Pons (tissue), 1 donor: ENCODE results near the gene TNNT2.

Experiments used
- DNase-seq: peaks from one replicate; pipeline ENCODE4 v3.0.0-alpha.2; 2016; ENCODE audit warnings: low spot score

The TNNT2 gene

DNA sequence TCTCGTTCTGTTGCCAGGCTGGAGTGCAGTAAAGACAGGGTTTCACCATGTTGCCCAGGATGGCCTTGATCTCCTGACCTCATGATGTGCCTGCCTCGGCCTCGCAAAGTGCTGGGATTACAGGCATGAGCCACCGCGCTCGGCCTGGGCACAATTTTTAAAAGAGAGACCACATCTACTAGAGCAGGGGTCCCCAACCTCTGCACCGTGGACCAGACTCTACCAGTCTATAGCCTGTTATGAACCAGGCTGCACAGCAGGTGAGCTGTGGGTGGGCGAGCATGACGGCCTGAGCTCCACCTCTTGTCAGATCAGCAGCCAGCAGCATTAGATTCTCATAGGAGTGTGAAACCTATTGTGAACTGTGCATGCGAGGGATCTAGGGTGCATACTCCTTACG lies 20.8 kb downstream of the TNNT2 start:
- DNase-seq, result no peak

DNA sequence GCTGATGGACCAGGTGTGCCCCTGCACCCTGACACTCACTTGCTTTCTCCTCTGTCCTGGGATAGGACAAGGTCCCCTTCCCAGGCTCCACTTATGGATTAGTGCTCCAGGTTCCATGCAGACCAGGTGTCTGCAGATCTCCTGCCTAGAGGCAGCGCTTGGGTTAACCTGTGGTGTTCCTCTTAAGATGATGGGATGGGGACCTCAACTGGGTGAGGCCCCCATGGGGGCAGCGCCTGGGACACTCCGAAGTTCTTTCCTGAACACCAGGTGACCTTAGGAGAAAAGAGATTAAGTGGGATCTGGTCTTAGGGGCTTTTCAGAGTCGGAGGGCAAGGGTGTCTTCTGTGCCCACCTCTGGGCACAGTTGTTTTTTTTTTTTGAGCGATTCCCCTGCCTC lies 21.2 kb downstream of the TNNT2 start:
- no peak for DNase-seq

- DNase-seq, result no peak
Measured at GRCh38 chr1:201355471-201355870, 22.0 kb downstream of the TNNT2 start.

GRCh38 chr1:201354901-201355295 lies 22.6 kb downstream of the TNNT2 start:
- DNase-seq, result no peak

- no peak for DNase-seq
Measured at GRCh38 chr1:201354151-201354900, 23.2 kb downstream of the TNNT2 start.

DNA sequence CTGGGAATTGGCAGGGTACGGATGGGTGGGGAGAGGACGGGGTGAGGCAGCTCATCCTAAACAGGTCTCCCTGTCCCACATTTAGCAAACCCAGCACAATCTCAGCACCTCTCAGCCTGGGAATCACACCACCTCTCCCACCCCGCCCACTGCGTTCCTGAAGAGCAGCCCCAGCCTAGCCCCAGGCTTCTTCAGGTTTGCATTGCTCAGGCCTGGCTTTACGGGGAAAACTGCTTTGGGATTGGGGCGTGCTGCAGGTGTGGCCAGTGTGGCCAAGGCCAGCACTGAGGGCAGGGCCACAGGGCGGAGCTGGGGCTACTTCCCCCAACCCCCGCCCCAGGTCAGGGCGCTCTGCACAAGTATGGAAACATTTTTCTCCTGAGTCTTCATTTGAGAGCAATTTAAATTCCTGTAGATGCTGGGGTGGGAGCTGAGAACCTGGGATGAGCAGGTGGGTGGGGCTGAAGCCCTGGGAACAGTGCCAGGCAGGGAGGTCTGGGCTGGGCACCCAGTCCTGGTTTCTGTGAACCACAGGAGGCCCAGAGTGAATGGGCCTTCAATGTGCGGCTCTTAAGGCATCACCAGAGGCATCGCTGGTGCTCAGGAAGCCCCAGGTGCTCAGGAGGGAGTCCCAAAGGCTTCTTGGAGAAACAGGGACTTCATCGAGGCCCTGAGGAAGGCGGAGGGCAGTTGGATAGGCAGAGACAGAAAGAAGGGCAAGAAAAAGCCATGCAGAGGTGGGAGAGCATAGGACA lies 24.1 kb downstream of the TNNT2 start:
- no peak for DNase-seq

DNA sequence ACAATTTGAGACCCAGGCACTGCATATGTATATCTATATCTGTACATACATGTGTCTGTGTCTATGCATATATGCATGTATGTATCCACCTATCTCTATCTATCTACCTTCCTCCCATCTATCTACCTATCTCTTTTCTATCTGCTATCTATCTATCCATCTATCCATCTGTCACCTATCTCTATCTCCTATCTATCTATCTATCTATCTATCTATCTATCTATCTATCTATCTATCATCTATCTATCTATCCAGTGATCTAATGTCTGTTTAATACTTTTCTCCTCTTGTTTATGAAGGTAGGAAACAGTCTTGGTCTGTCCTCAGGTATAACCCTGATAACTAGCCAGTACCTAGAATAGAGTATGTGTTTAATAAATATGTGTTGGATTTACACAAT lies 25.9 kb downstream of the TNNT2 start:
- DNase-seq, result no peak

GRCh38 chr1:201350884-201351283 lies 26.6 kb downstream of the TNNT2 start:
- no peak for DNase-seq

- no peak for DNase-seq
Measured at GRCh38 chr1:201350361-201350725, 27.1 kb downstream of the TNNT2 start.

GRCh38 chr1:201349092-201349491 lies 28.4 kb downstream of the TNNT2 start:
- DNase-seq, result peak; percentile 12

- no peak for DNase-seq
Measured at GRCh38 chr1:201348211-201348566, 29.3 kb downstream of the TNNT2 start.

DNA sequence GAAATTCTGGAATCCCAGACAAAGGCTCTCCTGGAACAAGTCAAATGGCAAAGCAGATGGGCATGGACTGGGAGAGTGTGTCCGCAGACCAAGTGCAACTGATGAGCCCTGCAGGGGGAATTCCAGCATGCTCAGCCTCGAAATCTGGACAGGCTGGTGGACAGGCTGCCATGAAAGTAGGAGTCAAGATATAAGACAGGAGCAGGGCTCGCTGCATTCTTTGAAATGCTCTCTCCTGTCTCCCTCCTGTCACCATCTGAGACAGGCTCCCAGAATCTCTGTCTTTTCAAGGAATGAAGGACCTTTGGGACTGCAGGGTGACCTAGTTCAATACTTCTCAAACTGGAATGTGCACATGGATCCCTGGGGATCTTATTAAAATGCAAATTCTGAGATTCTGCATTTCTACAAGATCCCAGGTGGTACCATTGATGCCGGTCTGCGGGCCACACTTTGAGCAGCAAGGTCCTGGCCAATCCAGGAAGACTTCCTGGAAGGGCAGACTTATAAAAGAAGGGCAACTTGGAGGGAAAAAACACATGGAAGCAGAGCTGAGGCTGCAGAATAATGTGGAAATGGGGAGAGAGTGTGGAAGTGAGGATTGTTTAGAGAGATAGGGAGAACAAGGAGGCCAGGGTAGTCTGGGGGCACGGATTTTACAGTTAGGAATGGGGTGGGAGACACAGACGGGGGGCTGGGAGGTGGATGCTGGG lies 29.8 kb downstream of the TNNT2 start:
- no peak for DNase-seq

DNA sequence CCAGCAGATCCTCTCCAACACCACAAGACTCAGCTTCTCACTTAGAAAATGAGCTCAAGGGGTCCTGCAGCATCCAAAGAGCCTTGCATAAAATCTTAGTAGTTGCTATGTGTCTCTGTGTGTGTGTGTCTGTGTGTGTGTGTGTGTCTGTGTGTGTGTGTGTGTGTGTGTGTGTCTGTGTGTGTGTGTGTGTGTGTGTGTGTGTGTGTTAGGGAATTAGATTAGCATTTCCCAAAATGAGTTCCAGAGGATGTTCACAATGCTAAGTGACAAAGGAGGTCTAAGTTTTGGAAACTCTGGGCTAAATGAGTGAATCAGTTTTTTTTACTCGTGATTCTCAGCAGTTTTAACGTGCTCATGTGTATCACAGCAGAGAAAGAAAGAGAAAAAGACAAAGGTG lies 30.5 kb downstream of the TNNT2 start:
- DNase-seq, result no peak

- peak; percentile 39 for DNase-seq
Measured at GRCh38 chr1:201346337-201346939, 31.0 kb downstream of the TNNT2 start.

DNA sequence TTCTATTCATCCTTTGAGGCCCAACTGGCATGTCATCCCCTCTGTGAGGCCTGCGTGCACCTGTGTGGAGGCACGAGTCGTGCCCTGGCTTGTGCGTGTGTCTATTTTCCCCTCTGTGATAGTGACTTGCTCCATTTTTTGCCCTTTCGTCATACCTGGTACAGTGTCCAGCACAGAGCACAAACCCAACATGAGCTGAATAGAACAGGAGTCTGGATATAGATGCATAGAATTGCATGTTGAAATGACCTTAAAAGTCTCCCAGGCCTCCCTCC lies 32.5 kb downstream of the TNNT2 start:
- DNase-seq, result no peak

DNA sequence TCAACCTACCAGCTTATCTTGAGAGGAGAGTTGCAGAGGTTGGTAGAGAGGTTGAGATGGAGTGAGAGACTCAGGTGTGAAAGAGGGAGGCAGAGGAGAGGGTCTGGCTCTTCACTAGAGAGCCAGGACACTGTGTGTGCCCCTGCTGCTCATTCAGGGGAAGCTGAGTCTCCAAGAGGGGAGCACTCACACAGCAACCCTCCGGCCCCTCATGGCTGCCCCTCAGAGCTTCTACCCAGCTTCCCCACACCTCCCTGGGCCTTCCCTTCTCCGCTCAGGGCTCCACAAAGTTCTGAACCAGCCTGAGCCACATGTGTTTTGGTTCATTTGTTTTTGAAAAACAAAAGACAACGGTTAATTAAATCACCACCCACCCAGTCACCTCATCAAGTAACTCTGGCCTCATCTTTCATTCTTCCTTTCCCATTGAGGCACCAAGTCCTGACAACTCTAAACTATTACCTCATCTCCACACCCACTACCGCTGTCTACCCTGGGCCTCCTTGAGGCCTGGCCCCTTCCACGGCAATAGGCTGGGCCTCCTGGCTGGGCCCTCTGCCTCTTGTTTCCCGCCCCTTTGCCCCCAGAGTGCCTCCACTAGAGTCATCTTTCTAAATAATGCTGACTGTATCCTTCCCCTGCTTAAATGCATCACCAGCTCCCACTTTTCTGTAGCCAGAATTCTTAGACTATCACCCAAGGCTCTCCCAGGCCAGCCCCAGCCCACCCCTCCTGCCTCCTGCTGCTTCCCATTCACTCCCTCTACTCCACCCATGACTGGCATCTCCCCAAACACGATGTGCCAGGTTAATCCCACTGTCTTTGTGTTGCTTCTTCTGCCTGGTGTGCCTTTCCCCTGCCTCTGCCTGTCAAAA lies 33.0 kb downstream of the TNNT2 start:
- no peak for DNase-seq

- no peak for DNase-seq
Measured at GRCh38 chr1:201341377-201341776, 36.1 kb downstream of the TNNT2 start.

DNA sequence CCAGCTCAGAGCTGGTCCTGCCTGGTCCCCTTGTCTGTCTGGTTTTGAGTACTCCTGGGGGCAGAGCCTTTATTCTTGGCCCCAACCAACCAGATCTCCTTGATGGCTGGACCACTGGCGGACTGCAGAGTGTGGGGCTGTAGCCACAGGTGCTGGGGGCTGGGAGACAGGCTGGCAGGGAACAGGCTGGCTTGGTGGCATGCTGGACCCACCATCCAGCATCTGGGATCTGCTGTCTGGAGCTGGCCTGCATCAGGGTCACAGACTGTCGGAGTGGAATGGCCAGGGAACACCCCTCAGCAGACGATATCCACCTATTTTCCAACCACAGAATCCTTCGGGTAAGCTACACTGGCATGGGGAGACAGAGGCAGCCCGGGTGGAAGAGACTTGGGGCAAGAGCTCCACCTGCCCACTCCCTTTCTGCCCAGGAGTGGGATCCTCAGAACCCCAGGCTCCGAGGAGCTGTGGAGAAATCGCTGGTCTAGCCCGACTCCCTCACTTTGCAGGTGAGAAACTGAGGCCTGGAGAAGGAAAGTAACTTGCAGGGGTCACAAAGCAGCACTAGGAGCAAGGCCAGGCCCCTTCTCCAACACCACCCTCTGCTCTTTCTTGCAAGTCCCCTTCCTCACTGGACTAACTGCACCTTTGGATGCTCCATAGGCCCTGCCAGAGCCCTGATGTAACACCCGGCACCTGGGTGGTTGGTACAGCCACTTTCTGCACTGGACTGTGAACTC lies 40.6 kb downstream of the TNNT2 start:
- DNase-seq, result no peak

DNA sequence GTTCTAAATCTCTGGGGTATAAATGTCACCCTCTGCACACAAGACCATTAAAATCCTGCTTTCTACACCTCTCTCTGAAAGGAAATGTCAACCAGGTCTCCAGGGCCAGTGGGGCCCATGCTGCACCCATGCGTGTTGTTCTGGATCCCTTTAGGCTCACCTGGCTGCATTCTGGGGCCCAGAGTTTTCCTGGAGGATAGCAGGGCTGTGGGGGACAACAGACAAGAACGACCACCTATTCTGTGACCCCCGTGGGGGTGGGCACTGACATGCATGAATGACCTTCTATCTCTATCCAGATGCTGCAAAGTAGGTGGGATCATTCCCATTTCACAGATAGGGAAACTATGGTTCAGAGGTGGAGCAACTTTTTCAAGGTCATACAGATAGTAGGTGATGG lies 41.6 kb downstream of the TNNT2 start:
- no peak for DNase-seq

DNA sequence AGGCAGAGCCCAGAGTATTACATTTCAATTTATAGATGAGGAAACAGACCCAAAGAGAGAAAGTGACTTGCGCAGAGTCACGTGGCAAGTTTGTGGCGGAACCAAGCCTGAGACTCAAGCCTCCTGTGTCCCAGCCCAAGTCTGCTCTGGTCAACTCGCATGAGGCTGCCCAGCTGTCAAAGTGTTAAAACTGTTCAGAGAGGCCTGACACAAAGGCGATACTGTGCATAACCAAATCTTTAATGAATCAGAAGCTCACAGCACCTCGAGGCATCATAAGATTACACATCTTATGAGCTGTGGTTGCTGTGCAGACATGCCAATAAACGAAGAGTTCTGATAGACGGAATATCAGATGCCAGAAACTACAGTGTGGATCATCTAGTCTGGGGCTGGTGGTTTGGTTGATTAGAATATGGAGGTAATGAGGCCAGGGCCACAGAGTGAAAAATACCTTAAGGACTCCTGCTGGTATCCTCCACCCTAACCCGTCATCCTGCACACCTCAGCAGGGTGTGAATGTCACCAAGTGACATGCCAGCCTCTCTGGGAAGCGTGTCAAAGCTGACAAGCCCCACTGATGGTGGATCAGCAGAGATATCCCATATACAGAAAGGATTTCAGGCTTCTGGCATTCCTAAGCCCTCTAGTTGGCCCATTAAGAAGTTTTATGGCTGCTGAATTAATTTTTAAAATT lies 42.2 kb downstream of the TNNT2 start:
- no peak for DNase-seq
